BJ (cell line): Measurements from ENCODE around the gene ZNF616. TPM values are rescaled to one million over a fixed set of nuclear protein-coding genes. Genes with fewer than 3 reads are reported as not detected.

Source experiments
- CTCF ChIA-PET: fragments of 350-600 bp; formaldehyde crosslinking; extraction: SDS; loops from one replicate; lab custom pipeline; 2021; ENCODE audit warnings: antibody characterized with exemption, inconsistent platforms; lab: Yijun Ruan, JAX
- POLR2A ChIA-PET: fragments of 300-600 bp; sonication (Branson Sonifier 250); formaldehyde crosslinking; extraction: SDS; loops from one replicate; lab custom pipeline; 2021; ENCODE audit warnings: antibody characterized with exemption; lab: Charles Lee
- DNase-seq: peaks from one replicate; pipeline ENCODE4 v3.0.0-alpha.2; 2011; ENCODE audit warnings: low read depth
- H3K27me3 ChIP-seq: 2 replicates; pipeline ENCODE4 v1.6.0; 2011; ENCODE audit warnings: low read length; ENCODE audit not compliant: control insufficient read depth, insufficient read depth
- H3K36me3 ChIP-seq: 2 replicates; pipeline ENCODE4 v1.5.1; 2011; ENCODE audit warnings: low read length; ENCODE audit not compliant: control insufficient read depth, insufficient read depth
- H3K4me3 ChIP-seq: 2 replicates; pipeline ENCODE4 v1.5.1; 2011; ENCODE audit warnings: low read depth, mild to moderate bottlenecking, control low read depth, low read length
- polyA plus RNA-seq: library from polyadenylated mRNA; depleted of rRNA; stranded (reverse); fragments of >200 nt; gene quantifications from 2 replicates; pipeline ENCODE4 v1.2.3, GENCODE V29; 2011
- TF ChIP-seq, protein P1 (sequence below): IDR thresholded peaks from 2 replicates; pipeline ENCODE4 v1.5.1; 2011; ENCODE audit warnings: low read depth, mild to moderate bottlenecking, control low read depth, inconsistent platforms, low read length, moderate library complexity; ENCODE audit not compliant: insufficient read depth

ZNF616 gene
- polyA plus RNA-seq, 1 experiment = 2.6 TPM

DNA sequence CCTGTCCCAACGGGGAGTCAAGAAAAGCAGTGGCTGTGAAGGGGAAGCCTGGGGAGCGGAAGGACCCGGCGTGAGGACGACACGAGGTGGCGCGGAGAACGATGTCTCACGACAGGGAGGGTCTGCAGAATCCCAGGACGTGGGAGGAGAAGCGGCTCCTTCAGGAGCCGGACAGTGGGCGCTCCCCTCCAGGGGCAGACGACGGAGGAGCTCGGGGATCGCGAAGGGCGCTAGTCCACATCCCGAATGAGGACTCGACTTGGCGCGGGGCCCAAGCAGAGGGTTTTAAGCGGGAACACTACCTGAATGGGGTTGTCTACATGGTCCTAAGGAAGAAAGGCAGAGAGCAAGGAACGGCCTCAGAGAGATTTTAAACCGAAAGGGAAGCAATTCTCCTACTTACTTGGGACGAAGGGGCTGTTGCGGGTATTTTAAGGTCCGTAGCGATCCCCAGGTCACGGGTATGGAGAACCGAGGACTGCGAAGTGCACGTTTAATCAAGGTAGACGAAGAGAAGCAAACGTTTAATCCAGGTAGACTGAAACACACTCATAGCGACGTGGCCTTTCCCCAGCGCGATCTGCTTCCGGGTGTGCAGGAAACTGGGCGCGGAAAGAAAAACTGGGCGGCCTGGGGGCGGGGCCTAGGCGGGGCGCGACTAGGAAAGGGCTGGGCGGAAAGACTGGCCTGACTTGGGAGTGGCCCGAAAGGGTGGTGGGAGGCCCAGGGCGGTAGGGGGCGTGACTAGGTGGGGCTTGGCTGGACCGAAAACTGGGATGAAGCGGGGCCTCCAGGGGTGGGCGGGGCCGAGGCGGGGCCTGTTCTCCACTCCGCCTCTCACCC, 44.3 kb downstream of the ZNF616 start, which contains the start of gene ZNF841:
ZNF841 (minus strand) TSS at position 594 of the 843 bp plus-strand sequence. CDS start 10,964 bp downstream, outside the sequence.
- peak within 1 kb of the TSS; percentile 79 for H3K4me3 ChIP-seq
- TF ChIP-seq, protein P1, sequence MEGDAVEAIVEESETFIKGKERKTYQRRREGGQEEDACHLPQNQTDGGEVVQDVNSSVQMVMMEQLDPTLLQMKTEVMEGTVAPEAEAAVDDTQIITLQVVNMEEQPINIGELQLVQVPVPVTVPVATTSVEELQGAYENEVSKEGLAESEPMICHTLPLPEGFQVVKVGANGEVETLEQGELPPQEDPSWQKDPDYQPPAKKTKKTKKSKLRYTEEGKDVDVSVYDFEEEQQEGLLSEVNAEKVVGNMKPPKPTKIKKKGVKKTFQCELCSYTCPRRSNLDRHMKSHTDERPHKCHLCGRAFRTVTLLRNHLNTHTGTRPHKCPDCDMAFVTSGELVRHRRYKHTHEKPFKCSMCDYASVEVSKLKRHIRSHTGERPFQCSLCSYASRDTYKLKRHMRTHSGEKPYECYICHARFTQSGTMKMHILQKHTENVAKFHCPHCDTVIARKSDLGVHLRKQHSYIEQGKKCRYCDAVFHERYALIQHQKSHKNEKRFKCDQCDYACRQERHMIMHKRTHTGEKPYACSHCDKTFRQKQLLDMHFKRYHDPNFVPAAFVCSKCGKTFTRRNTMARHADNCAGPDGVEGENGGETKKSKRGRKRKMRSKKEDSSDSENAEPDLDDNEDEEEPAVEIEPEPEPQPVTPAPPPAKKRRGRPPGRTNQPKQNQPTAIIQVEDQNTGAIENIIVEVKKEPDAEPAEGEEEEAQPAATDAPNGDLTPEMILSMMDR = 0 out of 2 replicates have a peak, but pooled peaks have one; percentile 12
- peak; percentile 77 for DNase-seq
- ChIA-PET CTCF (no interaction called here), POLR2A (no interaction called here)
- no peaks in the 10 kb centered on the region for H3K27me3 ChIP-seq
- H3K36me3 ChIP-seq = peaks cover 3% of the 10 kb centered on the region

DNA sequence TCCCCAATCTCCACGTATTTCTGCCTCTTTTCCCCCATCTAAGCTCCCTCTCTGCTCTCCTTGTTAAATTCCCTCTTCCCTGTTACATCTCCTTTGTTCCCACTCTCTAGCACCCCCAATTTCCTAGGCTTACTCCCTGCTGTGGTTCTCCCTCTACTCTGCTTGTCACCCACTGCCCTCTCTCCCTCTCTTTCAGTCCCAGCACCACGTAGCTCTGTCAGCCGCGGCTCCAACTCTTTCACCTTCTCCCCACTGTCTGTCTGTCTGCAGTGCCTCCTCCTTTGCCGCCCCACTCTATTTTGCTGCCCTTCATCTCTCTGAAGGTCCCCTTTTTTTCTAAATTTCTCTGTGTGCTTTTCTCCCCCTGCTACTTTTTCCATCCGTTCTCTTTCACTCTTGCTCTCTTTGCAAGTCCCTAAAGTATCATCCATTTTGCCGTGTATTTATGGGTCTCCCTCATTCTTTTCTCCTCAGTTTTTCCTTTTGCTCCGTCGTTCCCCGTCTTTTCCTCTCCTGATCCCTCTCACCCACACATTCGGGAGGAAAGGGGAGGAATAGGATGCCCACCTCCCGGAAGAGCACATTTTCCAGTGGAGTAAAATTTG, 45.1 kb downstream of the ZNF616 start:
- no peak for DNase-seq
- POLR2A ChIA-PET = no interaction called here
- Histone ChIP-seq H3K27me3 (no peaks in the 10 kb centered on the region), H3K36me3 (peaks cover 3% of the 10 kb centered on the region), H3K4me3 (peak overlapping the region; percentile 79)
- CTCF ChIA-PET = interaction anchor here (0.6 kb wide), 1 partner anchor 176 kb away, joined by 3 read pairs; no protein-coding TSS in a partner anchor
- TF ChIP-seq, protein P1 = no peak

DNA sequence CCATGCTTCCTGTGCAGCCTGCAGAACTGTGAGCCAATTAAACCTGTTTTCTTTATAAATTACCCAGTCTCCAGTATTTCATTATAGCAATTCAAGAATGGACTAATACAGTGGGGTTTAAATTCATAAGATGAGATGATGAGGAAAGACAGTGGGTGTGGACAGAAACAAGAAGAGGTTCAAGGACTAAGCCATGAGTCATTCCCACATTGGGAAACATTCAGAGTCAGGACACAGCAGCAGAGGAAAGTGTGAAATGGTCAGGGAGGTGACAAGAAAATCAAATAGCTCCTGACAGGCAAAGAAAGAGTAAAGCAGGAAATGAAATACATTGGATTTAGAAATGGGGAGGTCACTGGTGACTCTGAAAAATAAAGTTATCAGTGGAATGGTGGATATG, 53.3 kb downstream of the ZNF616 start:
- POLR2A ChIA-PET = no interaction called here
- Histone ChIP-seq H3K27me3 (no peaks in the 10 kb centered on the region), H3K4me3 (no peak overlapping the region), H3K36me3 (peaks cover 17% of the 10 kb centered on the region)
- TF ChIP-seq, protein P1 = no peak
- DNase-seq = no peak
- CTCF ChIA-PET = no interaction called here

DNA sequence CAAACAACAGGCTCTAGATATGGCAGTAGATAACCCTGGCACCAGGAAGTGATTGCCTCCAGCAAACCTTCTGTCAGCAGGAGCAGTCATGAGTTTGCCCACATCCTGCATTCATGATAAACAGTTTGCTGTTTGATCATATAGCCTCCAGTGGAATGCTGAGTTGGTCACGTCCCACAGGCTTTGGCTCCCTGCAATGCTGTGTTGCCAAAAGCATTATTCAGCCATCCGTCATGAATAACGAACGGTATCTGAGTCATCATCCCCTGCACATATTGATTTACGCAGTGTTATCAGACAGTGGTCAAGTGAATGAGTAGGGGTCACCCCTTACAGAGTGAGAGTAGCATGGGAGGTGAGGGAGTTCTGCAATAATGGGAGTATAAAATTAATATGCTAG, 69.2 kb downstream of the ZNF616 start:
- ChIA-PET CTCF (no interaction called here), POLR2A (no interaction called here)
- DNase-seq = no peak
- Histone ChIP-seq H3K4me3 (no peak overlapping the region), H3K36me3 (peaks cover 16% of the 10 kb centered on the region), H3K27me3 (no peaks in the 10 kb centered on the region)
- TF ChIP-seq, protein P1 = no peak

DNA sequence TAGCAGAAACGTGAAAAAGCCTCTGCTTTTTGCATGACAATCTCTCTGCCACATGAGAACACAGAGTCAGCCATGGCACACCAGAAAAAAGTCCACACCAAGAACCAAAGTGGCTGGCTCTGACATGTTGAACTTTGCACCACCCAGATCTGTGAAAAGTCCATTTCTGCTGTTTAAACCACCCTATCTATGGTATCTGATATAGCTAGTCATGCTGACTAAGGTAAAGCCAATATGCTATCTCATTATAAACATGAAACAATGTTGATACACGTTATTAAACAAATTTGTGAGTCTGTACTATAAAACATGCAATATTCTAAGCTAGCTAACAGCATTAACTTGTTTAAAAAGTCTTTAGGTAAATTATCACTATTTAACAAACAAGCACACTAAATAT, 70.1 kb downstream of the ZNF616 start:
- H3K36me3 ChIP-seq = peaks cover 11% of the 10 kb centered on the region
- ChIA-PET POLR2A (no interaction called here), CTCF (no interaction called here)
- no peak overlapping the region for H3K4me3 ChIP-seq
- H3K27me3 ChIP-seq = no peaks in the 10 kb centered on the region
- TF ChIP-seq, protein P1 = no peak
- DNase-seq = no peak
